ENCODE data around the gene CCDC141. TPM values are rescaled to one million over a fixed set of nuclear protein-coding genes. Genes with fewer than 3 reads are reported as not detected.

The CCDC141 gene
- total RNA-seq, 4 donors from 2014 or later = 1.7 to 7.7 (median 3.9) TPM

DNA sequence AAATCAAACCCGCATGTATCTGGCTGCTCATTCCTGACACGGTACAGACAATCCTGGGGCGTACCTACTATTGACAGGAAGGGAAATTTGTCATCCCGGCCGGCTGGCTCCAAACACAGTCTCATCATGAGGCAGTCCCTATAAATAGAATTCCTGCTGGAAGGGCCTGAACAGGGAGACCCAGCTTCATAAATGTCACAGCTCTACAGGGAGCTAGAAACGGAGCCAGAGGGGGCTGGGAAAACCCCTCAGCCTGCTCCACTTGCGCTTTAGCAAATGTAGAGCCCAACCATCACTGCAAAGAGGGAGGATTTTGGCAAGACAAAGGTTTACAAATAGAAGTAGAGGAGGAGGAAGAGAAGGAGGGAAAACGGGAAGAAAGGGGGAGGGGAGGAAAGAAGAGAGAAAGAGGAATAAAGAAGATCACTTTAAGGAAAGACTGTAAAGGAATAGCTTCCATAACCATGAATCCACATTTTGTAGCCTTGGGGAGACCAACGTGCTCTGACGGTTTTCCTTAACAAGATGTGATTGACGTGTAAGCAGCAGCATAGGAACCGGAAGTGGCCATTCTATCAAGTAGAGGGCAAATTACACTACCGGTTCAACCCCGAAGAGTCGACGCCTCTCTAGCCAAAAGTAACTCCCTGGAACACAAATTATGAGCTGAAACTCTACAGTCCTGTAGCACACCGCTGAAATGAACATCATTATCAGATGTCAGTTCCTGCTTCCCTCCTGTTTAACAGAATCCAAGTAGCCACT is 185.9 kb downstream of the CCDC141 start:
- no peaks in the 10 kb centered on the region for H3K9me3 ChIP-seq
- peak overlapping the region in 1 of 4 donors; percentile 2 for H3K4me3 ChIP-seq
- TF ChIP-seq POLR2A (IDR thresholded peaks at IDR 0.05) = no peak
- peaks cover 0 to 26% (median 7%) of the 10 kb centered on the region in 4 donors for H3K4me1 ChIP-seq
- no peaks in the 10 kb centered on the region for H3K36me3 ChIP-seq
- 58 to 59% methylated on average over 17 of the region's 17 CpGs for WGBS, 2 donors
- no peaks in the 10 kb centered on the region for H3K27me3 ChIP-seq
- no peak for DNase-seq (ENCODE audit: low spot score in 2 of 2)
- peak overlapping the region in 2 of 4 donors; percentile 9 to 70 for H3K27ac ChIP-seq

DNA sequence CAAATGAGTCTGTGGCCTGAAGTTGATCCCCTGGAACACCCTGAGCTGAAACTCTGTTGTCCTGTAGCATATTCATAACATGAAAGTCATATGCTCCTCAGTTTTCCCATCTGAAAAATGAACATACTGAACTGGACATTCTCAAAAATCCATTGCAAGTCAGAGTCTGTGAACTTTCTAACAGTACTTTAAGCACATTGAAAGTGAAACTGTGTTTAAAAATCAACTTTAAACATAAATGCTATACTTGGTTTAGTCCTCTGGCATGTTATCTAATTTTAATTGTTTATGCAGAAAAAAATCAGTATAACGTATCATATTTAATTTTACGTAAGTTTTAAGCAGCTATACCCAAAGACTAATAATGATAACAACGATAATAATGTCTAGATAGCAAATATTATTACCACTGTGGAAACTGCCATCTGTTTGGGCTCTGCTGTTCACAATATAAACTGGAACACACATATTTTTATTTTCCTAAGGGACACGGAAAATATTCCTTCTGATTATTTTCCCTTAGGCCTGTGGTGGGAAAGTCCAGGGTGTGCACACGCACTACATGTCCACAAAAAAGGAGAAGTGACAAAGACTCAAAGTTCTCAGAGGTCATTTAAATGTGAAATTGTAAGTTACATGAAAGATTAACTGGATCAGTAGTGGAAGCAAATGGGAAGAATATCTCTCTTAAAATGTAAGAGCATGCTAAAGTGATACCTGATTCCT is 186.6 kb downstream of the CCDC141 start:
- TF ChIP-seq POLR2A (IDR thresholded peaks at IDR 0.05) = no peak
- TF ChIP-seq, protein P1, sequence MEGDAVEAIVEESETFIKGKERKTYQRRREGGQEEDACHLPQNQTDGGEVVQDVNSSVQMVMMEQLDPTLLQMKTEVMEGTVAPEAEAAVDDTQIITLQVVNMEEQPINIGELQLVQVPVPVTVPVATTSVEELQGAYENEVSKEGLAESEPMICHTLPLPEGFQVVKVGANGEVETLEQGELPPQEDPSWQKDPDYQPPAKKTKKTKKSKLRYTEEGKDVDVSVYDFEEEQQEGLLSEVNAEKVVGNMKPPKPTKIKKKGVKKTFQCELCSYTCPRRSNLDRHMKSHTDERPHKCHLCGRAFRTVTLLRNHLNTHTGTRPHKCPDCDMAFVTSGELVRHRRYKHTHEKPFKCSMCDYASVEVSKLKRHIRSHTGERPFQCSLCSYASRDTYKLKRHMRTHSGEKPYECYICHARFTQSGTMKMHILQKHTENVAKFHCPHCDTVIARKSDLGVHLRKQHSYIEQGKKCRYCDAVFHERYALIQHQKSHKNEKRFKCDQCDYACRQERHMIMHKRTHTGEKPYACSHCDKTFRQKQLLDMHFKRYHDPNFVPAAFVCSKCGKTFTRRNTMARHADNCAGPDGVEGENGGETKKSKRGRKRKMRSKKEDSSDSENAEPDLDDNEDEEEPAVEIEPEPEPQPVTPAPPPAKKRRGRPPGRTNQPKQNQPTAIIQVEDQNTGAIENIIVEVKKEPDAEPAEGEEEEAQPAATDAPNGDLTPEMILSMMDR (IDR thresholded peaks at IDR 0.05) = no peak
- no peak for TF ChIP-seq EP300 (IDR thresholded peaks at IDR 0.05)
- Histone ChIP-seq H3K4me3 (peak overlapping the region in 1 of 4 donors; percentile 2), H3K9me3 (no peaks in the 10 kb centered on the region), H3K27me3 (no peaks in the 10 kb centered on the region), H3K27ac (peak overlapping the region in 2 of 4 donors; percentile 9 to 70), H3K36me3 (no peaks in the 10 kb centered on the region), H3K4me1 (peaks cover 0 to 26% (median 7%) of the 10 kb centered on the region in 4 donors)
- no peak for DNase-seq (ENCODE audit: low spot score in 2 of 2)
- 73 to 77% methylated on average over 5 of the region's 5 CpGs for WGBS, 2 donors

DNA sequence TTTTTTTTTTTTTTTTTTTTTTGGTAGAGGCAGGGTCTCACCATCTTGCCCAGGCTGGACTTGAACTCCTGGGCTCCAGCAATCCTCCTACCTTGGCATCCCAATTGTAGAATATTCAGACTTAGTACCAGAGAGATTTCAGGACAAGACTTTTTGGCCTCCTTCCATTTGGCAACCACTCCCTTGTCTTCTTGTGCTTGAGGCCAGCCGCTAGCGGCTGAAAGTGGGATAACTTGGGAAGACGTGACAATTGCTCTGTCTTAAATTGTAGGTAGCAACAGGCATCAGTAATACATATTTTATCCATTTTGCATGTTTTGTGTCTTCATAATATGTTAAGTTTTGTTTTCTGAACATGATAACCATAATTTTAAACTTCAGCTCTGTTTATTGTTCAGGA is 189.4 kb downstream of the CCDC141 start:
- Histone ChIP-seq H3K4me3 (no peak overlapping the region), H3K4me1 (peaks cover 0 to 26% (median 7%) of the 10 kb centered on the region in 4 donors), H3K27me3 (no peaks in the 10 kb centered on the region), H3K27ac (no peak overlapping the region), H3K9me3 (no peaks in the 10 kb centered on the region), H3K36me3 (no peaks in the 10 kb centered on the region)
- peak in 1 of 2 donors; percentile 25 for DNase-seq (ENCODE audit: low spot score in 2 of 2)
- WGBS, 2 donors = 23 to 39% methylated on average over 3 of the region's 3 CpGs
- TF ChIP-seq POLR2A (IDR thresholded peaks at IDR 0.05) (no peak), EP300 (IDR thresholded peaks at IDR 0.05) (no peak)
- TF ChIP-seq, protein P1 (IDR thresholded peaks at IDR 0.05) = peak in 1 of 5 experiments; percentile 18

DNA sequence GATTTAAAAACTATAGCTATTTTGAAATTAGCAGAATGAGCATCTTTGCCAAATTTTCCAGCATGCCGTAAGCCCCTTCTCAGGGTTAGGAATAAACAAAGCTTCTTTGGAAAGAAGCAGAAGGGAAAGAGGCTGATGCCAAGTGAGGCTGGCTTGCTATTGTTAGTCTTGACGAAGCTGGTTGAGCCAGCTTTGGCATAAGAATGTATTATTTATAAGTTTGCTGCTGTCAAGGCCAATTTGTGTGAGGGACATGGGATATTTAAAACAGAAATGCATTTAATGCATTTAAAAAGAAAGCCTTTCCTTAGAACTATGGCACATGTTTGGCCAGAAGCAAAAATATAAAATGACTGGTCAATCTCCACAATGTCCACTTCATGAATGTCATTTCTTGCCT is 190.2 kb downstream of the CCDC141 start:
- 24 to 34% methylated on average over 2 of the region's 2 CpGs for WGBS, 2 donors
- peak overlapping the region in 2 of 4 donors; percentile 2 to 73 for H3K27ac ChIP-seq
- DNase-seq (ENCODE audit: low spot score in 2 of 2) = no peak
- H3K9me3 ChIP-seq = no peaks in the 10 kb centered on the region
- no peaks in the 10 kb centered on the region for H3K27me3 ChIP-seq
- H3K4me3 ChIP-seq = no peak overlapping the region
- TF ChIP-seq, protein P1 (IDR thresholded peaks at IDR 0.05) = no peak
- TF ChIP-seq POLR2A (IDR thresholded peaks at IDR 0.05) = no peak
- TF ChIP-seq EP300 (IDR thresholded peaks at IDR 0.05) = no peak
- H3K4me1 ChIP-seq = peaks cover 0 to 26% (median 7%) of the 10 kb centered on the region in 4 donors
- no peaks in the 10 kb centered on the region for H3K36me3 ChIP-seq

DNA sequence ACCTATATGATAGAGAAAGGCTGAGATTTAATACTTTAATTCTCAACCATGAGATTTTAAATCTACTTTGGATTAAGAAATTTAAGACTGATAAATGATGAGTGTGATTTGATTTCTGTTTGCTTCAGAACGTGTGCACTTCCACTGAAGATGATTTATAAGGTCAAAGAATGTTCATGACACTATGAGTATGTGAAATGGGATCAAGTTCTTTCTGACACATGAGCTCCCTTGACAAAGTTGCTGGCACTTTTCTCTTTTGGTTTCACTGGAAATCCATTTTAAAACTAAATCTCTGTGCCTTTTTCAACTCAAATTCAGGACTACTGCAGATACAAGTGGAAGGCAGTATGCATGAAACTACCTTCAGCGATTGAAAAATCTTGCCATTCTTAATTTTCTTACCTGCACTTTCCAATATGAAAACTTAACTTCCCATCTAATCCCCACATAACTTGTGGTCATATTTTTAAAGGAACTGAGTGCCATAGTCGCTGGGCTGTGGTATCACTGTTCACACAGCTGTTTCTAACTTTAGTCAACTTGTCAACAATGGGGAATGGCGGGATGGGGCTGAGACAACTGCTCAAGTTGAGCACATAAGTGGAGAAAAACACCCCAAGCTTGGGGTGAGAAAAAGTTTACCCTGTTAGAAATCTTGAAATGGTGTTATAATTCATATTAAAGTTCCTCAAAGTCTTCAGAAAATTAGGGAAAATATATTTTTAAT is 190.9 kb downstream of the CCDC141 start:
- TF ChIP-seq, protein P1 (IDR thresholded peaks at IDR 0.05) = no peak
- TF ChIP-seq EP300 (IDR thresholded peaks at IDR 0.05) (no peak), POLR2A (IDR thresholded peaks at IDR 0.05) (no peak)
- H3K4me1 ChIP-seq = peaks cover 0 to 22% (median 7%) of the 10 kb centered on the region in 4 donors

More for the DNA sequence above, 190.9 kb downstream of the CCDC141 start:
- 54 to 55% methylated on average over 4 of the region's 4 CpGs for WGBS, 2 donors
- H3K36me3 ChIP-seq = no peaks in the 10 kb centered on the region
- no peaks in the 10 kb centered on the region for H3K9me3 ChIP-seq
- no peak for DNase-seq (ENCODE audit: low spot score in 2 of 2)
- no peak overlapping the region for H3K4me3 ChIP-seq
- no peaks in the 10 kb centered on the region for H3K27me3 ChIP-seq
- H3K27ac ChIP-seq = peak overlapping the region in 2 of 4 donors; percentile 2 to 73
